ENCODE results near the gene HNRNPH3.
"Not testable (repeated sequence)": the region's sequence is repeated elsewhere in the genome, so short reads cannot be mapped to it uniquely, and the experiment has no call there.

Gene HNRNPH3

GRCh38 chr10:68314930-68315329 is 16.9 kb upstream of the HNRNPH3 start:
- not testable (repeated sequence) for H3K27ac ChIP-seq (ENCODE audit: extremely low read depth, low read depth, low read length)

GRCh38 chr10:68315582-68315981 is 16.3 kb upstream of the HNRNPH3 start:
- no peaks in the 10 kb centered on the region for H3K36me3 ChIP-seq (ENCODE audit: control insufficient read depth in 2 of 2, insufficient read depth in 1 of 2, low read length in 2 of 2)
- POLR2A ChIA-PET, result interaction anchor here (1.3 kb wide), 1 partner anchor 18 kb away, joined by 3 read pairs; the partner anchor contains the start of gene PBLD
- TF ChIP-seq KLF10 (tag by site-specific recombination; IDR thresholded peaks at IDR 0.05) (no peak), ZEB2 (tag by site-specific recombination; IDR thresholded peaks at IDR 0.05) (no peak), ZNF223 (tag by site-specific recombination; IDR thresholded peaks at IDR 0.05) (no peak), ZSCAN16 (tag by site-specific recombination; IDR thresholded peaks at IDR 0.05) (no peak), MYNN (tag by site-specific recombination; IDR thresholded peaks at IDR 0.05; ENCODE audit: borderline replicate concordance) (no peak)
- TF ChIP-seq, protein P1, sequence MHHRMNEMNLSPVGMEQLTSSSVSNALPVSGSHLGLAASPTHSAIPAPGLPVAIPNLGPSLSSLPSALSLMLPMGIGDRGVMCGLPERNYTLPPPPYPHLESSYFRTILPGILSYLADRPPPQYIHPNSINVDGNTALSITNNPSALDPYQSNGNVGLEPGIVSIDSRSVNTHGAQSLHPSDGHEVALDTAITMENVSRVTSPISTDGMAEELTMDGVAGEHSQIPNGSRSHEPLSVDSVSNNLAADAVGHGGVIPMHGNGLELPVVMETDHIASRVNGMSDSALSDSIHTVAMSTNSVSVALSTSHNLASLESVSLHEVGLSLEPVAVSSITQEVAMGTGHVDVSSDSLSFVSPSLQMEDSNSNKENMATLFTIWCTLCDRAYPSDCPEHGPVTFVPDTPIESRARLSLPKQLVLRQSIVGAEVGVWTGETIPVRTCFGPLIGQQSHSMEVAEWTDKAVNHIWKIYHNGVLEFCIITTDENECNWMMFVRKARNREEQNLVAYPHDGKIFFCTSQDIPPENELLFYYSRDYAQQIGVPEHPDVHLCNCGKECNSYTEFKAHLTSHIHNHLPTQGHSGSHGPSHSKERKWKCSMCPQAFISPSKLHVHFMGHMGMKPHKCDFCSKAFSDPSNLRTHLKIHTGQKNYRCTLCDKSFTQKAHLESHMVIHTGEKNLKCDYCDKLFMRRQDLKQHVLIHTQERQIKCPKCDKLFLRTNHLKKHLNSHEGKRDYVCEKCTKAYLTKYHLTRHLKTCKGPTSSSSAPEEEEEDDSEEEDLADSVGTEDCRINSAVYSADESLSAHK (tag by site-specific recombination; IDR thresholded peaks at IDR 0.05), result no peak
- H3K9me3 ChIP-seq (ENCODE audit: control insufficient read depth, insufficient read depth, low read depth, low read length), result no peaks in the 10 kb centered on the region
- H3K4me3 ChIP-seq (ENCODE audit: low read depth, low read length), result no peak overlapping the region
- no peak overlapping the region for H3K27ac ChIP-seq (ENCODE audit: extremely low read depth, low read depth, low read length)
- CTCF ChIA-PET, result interaction anchor here (0.8 to 1.7 kb wide), 4 partner anchors 12 to 318 kb away, joined by 3 to 5 read pairs (median 4); no protein-coding TSS in a partner anchor
- H3K4me1 ChIP-seq (ENCODE audit: control insufficient read depth, insufficient read depth, low read length), result no peaks in the 10 kb centered on the region

More at GRCh38 chr10:68314930-68315329, 16.9 kb upstream of the HNRNPH3 start:
- H3K36me3 ChIP-seq (ENCODE audit: control insufficient read depth in 2 of 2, insufficient read depth in 1 of 2, low read length in 2 of 2); H3K9me3 ChIP-seq (ENCODE audit: control insufficient read depth, insufficient read depth, low read depth, low read length); H3K4me3 ChIP-seq (ENCODE audit: low read depth, low read length); H3K4me1 ChIP-seq (ENCODE audit: control insufficient read depth, insufficient read depth, low read length): not testable (repeated sequence)
- POLR2A ChIA-PET, result interaction anchor here (1.3 kb wide), 1 partner anchor 18 kb away, joined by 3 read pairs; the partner anchor contains the start of gene PBLD
- CTCF ChIA-PET, result interaction anchor here (0.8 to 1.7 kb wide), 3 partner anchors 11 to 318 kb away, joined by 3 to 5 read pairs (median 3); no protein-coding TSS in a partner anchor

DNA sequence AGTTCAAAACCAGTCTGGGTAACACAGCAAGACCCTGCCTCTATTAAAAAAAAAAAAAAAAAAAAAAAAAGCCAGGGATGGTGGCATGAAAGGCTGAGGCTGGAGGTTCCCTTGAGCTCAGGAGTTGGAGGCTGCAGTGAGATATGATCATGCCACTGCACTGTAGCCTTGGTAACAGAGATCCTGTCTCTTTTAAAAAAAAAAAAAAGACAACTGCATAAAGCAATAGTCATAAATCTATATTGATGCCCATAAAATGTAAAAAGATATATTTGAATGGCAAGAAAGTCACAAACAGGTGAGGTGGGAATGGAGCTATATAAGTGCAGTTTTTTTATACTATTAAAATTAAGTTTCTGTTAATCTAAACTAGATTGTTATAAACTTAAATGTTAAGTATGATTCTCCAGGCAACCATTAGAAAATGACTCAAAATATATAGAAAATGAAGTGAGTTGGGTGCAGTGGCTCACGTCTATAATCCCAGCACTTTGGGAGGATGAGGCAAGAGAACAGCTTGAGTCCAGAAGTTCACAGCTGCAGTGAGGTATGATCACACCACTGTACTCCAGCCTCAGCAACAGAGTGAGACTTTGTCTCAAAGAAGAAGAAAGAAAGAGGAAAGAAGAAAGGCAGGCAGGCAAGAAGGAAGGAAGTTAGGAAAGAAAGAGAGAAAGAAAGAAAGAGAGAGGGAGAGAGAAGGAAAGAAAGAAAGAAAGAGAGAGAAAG is 13.4 kb upstream of the HNRNPH3 start:
- ChIA-PET POLR2A (interaction anchor here (0.7 kb wide), 1 partner anchor 27 kb away, joined by 3 read pairs; no protein-coding TSS in a partner anchor), CTCF (interaction anchor here (0.6 to 0.7 kb wide), 3 partner anchors 26 to 115 kb away, joined by 3 to 7 read pairs (median 5); no protein-coding TSS in a partner anchor)
- no peaks in the 10 kb centered on the region for H3K9me3 ChIP-seq (ENCODE audit: control insufficient read depth, insufficient read depth, low read depth, low read length)
- TF ChIP-seq, protein P1 (tag by site-specific recombination; IDR thresholded peaks at IDR 0.05), result no peak
- TF ChIP-seq ZNF624 (tag by site-specific recombination; IDR thresholded peaks at IDR 0.05) (no peak), ZNF621 (tag by site-specific recombination; IDR thresholded peaks at IDR 0.05) (no peak), EGR2 (tag by site-specific recombination; IDR thresholded peaks at IDR 0.05; ENCODE audit: low read depth) (no peak), ZNF473 (tag by site-specific recombination; IDR thresholded peaks at IDR 0.05) (no peak), ZNF112 (tag by site-specific recombination; IDR thresholded peaks at IDR 0.05) (no peak), ZNF501 (tag by site-specific recombination; IDR thresholded peaks at IDR 0.05) (no peak), ZNF600 (tag by site-specific recombination; IDR thresholded peaks at IDR 0.05) (no peak), ZNF311 (tag by site-specific recombination; IDR thresholded peaks at IDR 0.05; ENCODE audit: borderline replicate concordance) (no peak), ZNF350 (tag by site-specific recombination; IDR thresholded peaks at IDR 0.05) (no peak), ZNF701 (tag by site-specific recombination; IDR thresholded peaks at IDR 0.05) (no peak), ZNF37A (tag by site-specific recombination; IDR thresholded peaks at IDR 0.05) (no peak), REPIN1 (tag by site-specific recombination; IDR thresholded peaks at IDR 0.05; ENCODE audit: low read depth) (no peak)
- TF ChIP-seq, protein P2, sequence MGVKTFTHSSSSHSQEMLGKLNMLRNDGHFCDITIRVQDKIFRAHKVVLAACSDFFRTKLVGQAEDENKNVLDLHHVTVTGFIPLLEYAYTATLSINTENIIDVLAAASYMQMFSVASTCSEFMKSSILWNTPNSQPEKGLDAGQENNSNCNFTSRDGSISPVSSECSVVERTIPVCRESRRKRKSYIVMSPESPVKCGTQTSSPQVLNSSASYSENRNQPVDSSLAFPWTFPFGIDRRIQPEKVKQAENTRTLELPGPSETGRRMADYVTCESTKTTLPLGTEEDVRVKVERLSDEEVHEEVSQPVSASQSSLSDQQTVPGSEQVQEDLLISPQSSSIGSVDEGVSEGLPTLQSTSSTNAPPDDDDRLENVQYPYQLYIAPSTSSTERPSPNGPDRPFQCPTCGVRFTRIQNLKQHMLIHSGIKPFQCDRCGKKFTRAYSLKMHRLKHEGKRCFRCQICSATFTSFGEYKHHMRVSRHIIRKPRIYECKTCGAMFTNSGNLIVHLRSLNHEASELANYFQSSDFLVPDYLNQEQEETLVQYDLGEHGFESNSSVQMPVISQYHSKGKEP (tag by site-specific recombination; IDR thresholded peaks at IDR 0.05), result no peak
- TF ChIP-seq, protein P3, sequence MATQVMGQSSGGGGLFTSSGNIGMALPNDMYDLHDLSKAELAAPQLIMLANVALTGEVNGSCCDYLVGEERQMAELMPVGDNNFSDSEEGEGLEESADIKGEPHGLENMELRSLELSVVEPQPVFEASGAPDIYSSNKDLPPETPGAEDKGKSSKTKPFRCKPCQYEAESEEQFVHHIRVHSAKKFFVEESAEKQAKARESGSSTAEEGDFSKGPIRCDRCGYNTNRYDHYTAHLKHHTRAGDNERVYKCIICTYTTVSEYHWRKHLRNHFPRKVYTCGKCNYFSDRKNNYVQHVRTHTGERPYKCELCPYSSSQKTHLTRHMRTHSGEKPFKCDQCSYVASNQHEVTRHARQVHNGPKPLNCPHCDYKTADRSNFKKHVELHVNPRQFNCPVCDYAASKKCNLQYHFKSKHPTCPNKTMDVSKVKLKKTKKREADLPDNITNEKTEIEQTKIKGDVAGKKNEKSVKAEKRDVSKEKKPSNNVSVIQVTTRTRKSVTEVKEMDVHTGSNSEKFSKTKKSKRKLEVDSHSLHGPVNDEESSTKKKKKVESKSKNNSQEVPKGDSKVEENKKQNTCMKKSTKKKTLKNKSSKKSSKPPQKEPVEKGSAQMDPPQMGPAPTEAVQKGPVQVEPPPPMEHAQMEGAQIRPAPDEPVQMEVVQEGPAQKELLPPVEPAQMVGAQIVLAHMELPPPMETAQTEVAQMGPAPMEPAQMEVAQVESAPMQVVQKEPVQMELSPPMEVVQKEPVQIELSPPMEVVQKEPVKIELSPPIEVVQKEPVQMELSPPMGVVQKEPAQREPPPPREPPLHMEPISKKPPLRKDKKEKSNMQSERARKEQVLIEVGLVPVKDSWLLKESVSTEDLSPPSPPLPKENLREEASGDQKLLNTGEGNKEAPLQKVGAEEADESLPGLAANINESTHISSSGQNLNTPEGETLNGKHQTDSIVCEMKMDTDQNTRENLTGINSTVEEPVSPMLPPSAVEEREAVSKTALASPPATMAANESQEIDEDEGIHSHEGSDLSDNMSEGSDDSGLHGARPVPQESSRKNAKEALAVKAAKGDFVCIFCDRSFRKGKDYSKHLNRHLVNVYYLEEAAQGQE (tag by site-specific recombination; IDR thresholded peaks at IDR 0.05), result no peak

More for the DNA sequence above, 13.4 kb upstream of the HNRNPH3 start:
- Histone ChIP-seq H3K27ac (ENCODE audit: extremely low read depth, low read depth, low read length) (no peak overlapping the region), H3K4me1 (ENCODE audit: control insufficient read depth, insufficient read depth, low read length) (no peaks in the 10 kb centered on the region), H3K4me3 (ENCODE audit: low read depth, low read length) (no peak overlapping the region), H3K36me3 (ENCODE audit: control insufficient read depth in 2 of 2, insufficient read depth in 1 of 2, low read length in 2 of 2) (no peaks in the 10 kb centered on the region)

Measured in HEK293 (cell line).